IPS DF 19.7 (cell line): ENCODE data around the gene WLS.
A peak's percentile ranks its signal among the peaks of the same experiment; 100 is the strongest.
"Not testable (repeated sequence)": the region's sequence is repeated elsewhere in the genome, so short reads cannot be mapped to it uniquely, and the experiment has no call there.

Source experiments
- DNase-seq: peaks from one replicate; pipeline ENCODE4 v3.0.0-alpha.2; 2013; ENCODE audit warnings: low read depth, low spot score

Gene WLS

GRCh38 chr1:68232289-68233148 lies at the start of gene WLS:
WLS (minus strand) TSS chr1:68232523; CDS start chr1:68232299, 224 bp downstream.
- peak; percentile 42 for DNase-seq

- no peak for DNase-seq
Measured at GRCh38 chr1:68280286-68280685, 48.0 kb upstream of the WLS start.

DNA sequence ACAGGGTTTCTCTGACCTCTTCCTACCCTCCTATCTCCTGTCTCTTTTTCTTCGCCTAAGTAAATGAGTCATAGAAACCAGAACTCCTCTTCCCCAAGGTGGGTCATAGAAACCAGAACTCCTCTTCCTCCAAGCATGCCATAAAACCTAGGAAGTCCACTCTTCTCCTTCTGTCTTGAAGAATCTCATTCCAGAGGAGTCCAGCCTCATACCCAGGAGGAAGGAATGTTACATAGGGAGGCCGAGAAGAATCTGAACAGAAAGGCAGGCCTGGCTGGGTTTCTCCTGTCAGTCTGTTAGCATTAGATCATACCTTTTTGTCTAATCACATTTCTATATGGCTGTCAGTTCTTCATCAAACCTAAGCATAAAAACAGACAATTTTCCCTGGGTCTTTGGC lies 47.5 kb upstream of the WLS start:
- DNase-seq, result no peak

- no peak for DNase-seq
Measured at GRCh38 chr1:68278221-68278620, 45.9 kb upstream of the WLS start.

DNA sequence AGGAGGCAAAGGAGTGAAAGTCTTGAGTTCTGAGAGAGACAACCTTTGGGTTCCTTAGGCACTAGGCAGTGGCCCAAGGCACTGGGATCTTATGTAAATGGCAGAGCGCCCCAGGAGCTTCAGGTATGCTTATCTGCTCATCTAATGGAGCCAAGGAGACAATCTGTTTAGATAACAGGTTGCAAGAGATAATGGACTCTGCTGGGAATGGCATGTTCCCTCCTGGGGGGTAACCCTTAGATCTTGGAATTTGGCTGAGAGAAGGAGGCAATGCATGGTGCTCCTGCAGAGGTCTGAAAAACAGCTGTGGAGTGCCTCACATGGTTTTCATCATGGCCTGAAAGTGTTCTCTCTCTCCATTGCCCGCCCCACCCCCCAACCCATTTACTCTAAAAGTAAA lies 44.1 kb upstream of the WLS start:
- DNase-seq, result peak; percentile 95

GRCh38 chr1:68273530-68273929 lies 41.2 kb upstream of the WLS start:
- DNase-seq, result no peak

- no peak for DNase-seq
Measured at GRCh38 chr1:68271596-68271995, 39.3 kb upstream of the WLS start.

- DNase-seq, result no peak
Measured at GRCh38 chr1:68270951-68271350, 38.6 kb upstream of the WLS start.

DNA sequence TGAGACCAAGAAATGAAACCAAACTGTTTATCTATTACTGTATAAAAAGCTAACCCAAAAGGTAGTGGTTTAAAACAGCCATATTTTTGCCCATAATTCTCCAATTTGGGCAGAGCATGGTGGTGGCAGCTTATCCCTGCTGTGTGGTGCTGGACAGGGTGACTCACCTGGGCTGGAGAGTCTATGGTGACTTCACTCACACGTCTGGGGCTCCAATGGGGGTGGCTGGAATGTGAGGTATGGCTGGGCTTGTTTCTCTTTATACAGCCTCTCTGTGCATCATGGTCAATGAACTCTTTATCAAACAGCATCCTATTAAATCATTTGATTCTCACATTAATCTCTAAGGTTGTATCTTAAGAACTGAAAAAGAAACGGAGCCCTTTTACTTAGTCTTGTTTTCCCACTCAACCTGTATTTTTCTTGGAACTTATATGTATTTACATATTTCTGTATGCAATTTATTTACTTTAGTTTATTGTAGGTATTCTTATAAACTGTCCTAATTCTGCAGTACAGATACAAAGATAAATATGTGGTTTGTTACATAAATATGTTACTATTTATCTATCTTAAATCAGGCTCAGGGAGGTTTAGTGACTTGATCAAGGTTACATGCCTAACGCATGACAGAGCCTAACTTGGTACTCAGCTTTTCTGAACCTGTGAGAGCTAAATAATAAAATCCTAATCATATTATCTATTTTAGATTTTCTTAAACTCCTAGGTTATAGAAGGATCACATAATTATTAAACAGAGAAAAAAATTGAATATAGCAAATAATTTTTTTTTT lies 37.5 kb upstream of the WLS start:
- no peak for DNase-seq

DNA sequence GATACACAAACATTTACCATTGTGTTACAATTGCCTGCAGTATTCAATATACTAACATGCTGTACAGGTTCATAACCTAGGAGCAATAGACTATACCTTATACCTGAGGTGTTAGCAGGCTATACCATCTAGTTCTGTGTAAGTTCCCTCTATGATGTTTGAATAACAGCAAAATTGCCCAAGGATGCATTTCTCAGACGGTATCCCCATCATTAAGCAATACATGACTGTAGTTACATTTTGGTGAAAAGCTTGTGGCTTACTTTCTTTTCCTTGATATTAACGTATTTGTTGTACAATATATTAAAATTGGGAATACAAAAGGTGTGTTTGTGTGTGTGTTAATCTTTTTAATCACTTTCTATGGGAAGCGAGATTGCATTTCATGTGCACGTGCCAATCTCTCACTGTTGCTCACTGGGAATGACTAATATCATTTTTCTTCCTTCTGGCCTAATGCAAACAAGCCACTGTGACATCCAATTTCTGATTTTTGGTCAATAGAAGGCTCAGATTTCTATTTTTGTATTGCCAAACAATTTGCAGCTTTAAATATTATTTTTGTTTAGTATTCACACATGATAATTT lies 36.7 kb upstream of the WLS start:
- DNase-seq, result no peak

DNA sequence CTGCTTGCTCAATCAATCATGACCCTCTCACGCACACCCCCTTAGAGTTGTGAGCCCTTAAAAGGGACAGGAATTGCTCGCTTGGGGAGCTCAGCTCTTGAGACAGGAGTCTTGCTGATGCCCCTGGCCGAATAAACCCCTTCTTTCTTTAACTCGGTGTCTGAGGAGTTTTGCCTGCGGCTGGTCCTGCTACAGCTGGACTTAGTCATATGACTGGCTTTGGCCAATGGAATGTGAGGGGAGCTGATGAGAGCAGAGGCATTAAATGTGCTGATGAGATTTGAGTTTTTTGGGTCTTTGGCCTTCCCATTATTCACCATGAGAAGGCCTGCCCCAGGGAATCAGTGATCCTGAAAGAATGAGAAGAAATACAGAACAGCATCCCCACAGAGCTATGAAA lies 24.5 kb upstream of the WLS start:
- not testable (repeated sequence) for DNase-seq

DNA sequence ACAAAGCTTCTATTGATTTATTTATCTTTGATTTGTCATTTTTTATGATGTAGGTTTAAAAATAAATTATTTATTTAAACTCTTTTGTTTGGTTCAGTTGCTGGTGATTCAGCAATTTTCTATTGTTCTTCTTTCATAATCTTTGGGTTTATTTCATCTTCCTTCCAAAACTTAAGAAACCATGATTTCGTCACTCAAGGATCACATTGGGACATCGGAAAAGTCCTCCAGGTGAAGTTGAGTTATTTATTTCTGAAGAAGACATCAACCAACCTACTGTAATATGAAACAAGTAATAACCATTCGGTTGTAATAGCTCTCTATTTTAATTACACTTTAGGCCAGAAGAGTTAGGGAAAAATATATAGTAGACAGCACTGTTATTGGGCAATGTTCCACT lies 23.0 kb upstream of the WLS start:
- DNase-seq, result no peak

- no peak for DNase-seq
Measured at GRCh38 chr1:68254667-68255226, 22.4 kb upstream of the WLS start.

DNA sequence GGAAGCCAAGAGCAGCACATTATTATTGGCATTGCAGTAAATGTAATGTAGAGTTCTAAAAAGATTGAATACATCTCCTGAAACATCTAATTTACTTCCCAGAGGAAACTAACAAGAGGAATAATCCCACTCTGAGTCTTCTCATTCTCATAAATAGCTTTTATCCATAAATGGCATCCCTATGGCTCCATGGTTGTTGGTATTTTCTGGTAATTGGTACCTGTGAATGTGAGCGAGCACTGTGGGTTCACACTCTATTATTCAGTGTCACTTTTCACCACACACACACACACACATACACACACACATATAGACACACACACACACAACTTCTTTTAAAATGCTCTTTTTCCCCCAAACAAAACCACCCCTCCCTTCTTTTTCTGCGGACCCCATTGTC lies 4.7 kb upstream of the WLS start:
- no peak for DNase-seq

DNA sequence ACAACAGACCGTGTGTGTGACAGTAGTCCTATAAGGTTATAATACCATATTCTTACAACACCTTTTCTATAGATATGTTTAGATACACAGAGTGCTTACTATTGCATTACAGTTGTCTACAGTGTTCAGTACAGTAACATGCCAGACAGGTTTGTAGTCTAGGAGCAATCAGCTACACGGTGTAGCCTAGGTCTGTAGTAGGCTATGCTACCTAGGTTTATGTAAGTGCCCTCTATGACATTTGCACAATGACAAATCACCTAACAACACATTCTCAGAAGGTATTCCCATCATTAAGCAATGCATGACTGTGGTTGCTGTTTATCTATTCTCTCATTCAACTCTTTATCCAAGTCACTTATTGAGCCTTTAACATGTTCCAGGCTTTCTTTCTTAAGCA lies 1.8 kb upstream of the WLS start:
- DNase-seq, result no peak

- no peak for DNase-seq
Measured at GRCh38 chr1:68233202-68233601, 879 bp upstream of the WLS start.

DNA sequence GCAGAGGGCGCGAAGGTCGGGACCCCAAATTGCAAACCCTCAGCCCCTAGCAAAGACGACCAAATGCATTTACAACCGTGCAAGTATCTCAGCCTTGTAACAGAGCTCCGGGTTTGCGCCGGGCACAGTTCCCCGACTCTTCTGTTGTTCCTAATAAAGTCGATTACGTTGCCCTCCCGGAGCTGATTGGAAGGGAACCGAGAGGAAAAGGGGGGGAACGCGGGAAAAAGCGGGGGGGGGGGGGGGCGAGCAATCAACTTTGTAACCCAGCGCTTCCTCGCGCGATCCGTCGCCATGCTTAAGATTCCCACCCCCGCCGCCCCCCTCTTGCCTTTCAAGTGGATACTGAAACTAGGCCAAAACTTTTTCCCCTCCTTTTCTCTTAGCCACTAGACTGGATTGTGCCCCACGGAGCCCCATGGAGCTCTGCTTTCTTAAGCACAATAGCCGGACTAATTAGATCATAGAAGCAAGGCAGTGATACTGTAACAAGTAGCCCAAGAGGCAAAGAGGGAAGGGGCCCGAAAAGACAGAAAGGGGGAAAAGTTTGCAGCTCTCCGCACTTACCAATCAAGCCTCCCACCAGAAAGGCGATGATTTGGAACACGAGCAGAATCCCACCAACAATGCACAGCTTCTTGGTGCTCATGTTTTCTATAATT lies 565 bp downstream of the WLS start:
- peak; percentile 15 for DNase-seq

DNA sequence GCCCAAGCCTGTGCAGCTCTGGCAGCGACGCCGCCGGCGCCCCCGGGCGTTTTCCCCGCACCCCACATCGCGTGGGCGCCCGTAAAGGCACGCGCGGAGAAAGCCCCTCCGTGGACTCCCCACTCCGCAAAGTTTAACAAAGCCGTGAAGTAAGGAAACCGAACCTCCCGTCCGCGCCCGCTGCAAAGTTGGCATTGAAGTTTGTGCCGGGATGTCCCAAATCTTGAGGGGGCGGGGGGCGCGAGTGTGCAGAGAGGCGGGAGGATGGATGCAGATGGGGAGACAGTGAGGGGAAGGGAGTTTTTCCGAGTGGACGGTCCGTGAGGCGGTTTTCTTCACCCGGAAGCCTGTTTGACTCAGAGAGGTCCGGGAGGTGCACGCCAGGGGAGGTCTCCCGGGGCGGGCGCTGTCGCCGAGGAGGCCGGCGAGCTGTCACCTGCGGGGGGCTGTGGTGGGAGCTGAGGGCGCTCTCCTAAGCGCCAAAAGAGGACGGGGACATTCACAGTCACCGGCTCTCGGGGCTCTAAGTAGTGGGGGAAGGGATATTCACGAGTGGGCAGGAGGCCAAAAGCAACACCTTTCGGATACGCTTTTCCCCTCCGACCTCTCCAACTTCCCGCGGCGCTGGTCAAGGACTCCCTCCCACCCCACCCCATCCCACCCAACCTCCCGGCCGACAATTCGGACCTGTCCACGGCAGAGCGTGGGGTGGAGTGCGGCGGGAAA lies 1.3 kb downstream of the WLS start:
- DNase-seq, result no peak

- no peak for DNase-seq
Measured at GRCh38 chr1:68230484-68230802, 1.9 kb downstream of the WLS start.

DNA sequence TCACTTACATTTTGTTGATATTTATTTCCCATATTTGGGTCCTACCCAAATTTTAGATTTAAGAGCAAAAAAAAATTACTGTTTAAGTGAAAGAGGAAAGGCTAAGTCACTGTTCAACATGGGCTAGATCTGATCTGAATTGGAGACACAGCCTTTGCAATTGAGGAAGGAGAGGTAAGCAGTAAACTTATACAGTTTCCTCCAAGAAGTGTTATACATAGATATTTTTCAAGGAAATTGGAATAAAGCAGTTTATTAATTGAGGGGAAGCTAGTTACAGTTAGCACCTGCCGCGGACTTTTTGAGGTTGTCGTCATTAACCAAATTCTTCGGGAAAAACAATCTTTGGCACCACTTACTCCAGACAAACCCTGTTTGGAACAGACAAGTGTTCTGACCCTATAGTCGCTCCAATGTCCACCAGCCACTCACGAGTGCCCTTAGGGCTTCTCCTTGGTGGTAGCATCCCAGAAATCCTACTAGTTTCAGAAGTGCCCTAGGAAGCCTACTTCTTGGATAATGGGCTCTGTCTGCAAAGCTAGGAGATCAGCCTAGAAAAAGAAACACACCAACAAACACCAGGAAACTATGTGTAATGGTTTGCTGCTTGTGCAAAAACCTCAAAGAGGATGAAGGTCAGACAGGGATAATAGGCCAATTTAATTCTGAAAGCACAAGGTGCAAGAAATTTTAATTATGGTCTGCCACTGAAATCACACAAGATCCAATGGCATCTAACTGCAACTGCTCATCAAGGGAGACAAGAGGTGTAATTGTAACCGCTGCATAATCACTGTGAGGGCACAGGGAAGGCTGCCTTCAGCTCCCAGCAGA lies 2.5 kb downstream of the WLS start:
- DNase-seq, result no peak
